CD4-positive, alpha-beta T cell (primary cell): ENCODE data around the gene LIPN. TPM values are rescaled to one million over a fixed set of nuclear protein-coding genes. Genes with fewer than 3 reads are reported as not detected.

Experiments
- ATAC-seq: fragments of 200-7000 bp; cut with Tn5 transposase; one replicate; pipeline ENCODE4 v1.10.0; 2022; ENCODE audit warnings: mild to moderate bottlenecking; ENCODE audit not compliant: poor library complexity
- CTCF ChIA-PET: fragments of 350-600 bp; sonication (Branson Sonifier 250); formaldehyde crosslinking; loops from one replicate; lab custom pipeline; 2021; ENCODE audit warnings: antibody characterized with exemption, inconsistent platforms; lab: Charles Lee
- POLR2A ChIA-PET: fragments of 350-600 bp; sonication (Branson Sonifier 250); formaldehyde crosslinking; loops from one replicate; lab custom pipeline; 2021; ENCODE audit warnings: antibody characterized with exemption, inconsistent platforms; lab: Charles Lee
- DNase-seq, 14 experiments: peaks; one replicate each; pipeline ENCODE4 v3.0.0-alpha.2; 2013 to 2020; ENCODE audit warnings: mixed read lengths in 2 of 14
- H3K27ac ChIP-seq, 2 donors: one replicate each; pipeline versions ENCODE4 v1.5.1 to v1.7.0; 2013; ENCODE audit warnings: low read length in 2 of 2, low read depth in 1 of 2, mild to moderate bottlenecking in 1 of 2
- H3K27me3 ChIP-seq, 2 experiments: 1 replicate in 1 of 2; 2 replicates in 1 of 2; pipeline versions ENCODE4 v1.6.1 to v1.7.0; 2013; ENCODE audit warnings: low read length in 2 of 2, control low read depth in 1 of 2, mild to moderate bottlenecking in 1 of 2, moderate library complexity in 1 of 2; ENCODE audit not compliant: insufficient read depth in 2 of 2, control insufficient read depth in 1 of 2
- H3K36me3 ChIP-seq: one replicate; pipeline ENCODE4 v1.6.1; 2013; ENCODE audit warnings: low read length, control low read depth; ENCODE audit not compliant: insufficient read depth
- H3K4me1 ChIP-seq: one replicate; pipeline ENCODE4 v1.6.1; 2013; ENCODE audit warnings: low read length, control low read depth; ENCODE audit not compliant: insufficient read depth
- H3K4me3 ChIP-seq: one replicate; pipeline ENCODE4 v1.5.1; 2013; ENCODE audit warnings: mild to moderate bottlenecking, low read length, moderate library complexity
- H3K9me3 ChIP-seq, 2 experiments: 1 replicate in 1 of 2; 2 replicates in 1 of 2; pipeline versions ENCODE4 v1.6.1 to v1.7.0; 2013; ENCODE audit warnings: low read length in 2 of 2, mild to moderate bottlenecking in 2 of 2, control low read depth in 1 of 2, moderate library complexity in 1 of 2; ENCODE audit not compliant: control insufficient read depth in 1 of 2, insufficient read depth in 1 of 2
- H3K27ac Mint-ChIP-seq: one replicate; pipeline ENCODE4 v1.8.0; 2020; ENCODE audit warnings: mixed read lengths
- H3K27me3 Mint-ChIP-seq: one replicate; pipeline ENCODE4 v1.8.0; 2021; ENCODE audit warnings: mixed read lengths
- H3K36me3 Mint-ChIP-seq: one replicate; pipeline ENCODE4 v1.8.0; 2021; ENCODE audit warnings: low read depth, mixed read lengths
- H3K4me1 Mint-ChIP-seq: one replicate; pipeline ENCODE4 v1.8.0; 2021; ENCODE audit warnings: low read depth, mixed read lengths
- H3K4me3 Mint-ChIP-seq: one replicate; pipeline ENCODE4 v1.8.0; 2020; ENCODE audit warnings: mild to moderate bottlenecking, mixed read lengths
- H3K9me3 Mint-ChIP-seq: one replicate; pipeline ENCODE4 v1.8.0; 2020; ENCODE audit warnings: mixed read lengths
- intact Hi-C, 2 experiments: fragments of 100-400 bp; cut with DNase I in 1 of 2; cut with micrococcal nuclease in 1 of 2; formaldehyde crosslinking; loops; one replicate each; pipeline versions ENCODE4 v1.15.1 to v1.9.0; 2023 to 2025; cut with DNase I, micrococcal nuclease
- total RNA-seq, 174 experiments: library from RNA in 2 of 174; stranded (reverse) in 2 of 174; gene quantifications; one replicate each; pipeline ENCODE4 v1.2.3 and lab custom pipeline; 2021 to 2026
- TF ChIP-seq, protein P1 (sequence below): fragments of 200-600 bp; IDR thresholded peaks from one replicate; pipeline ENCODE4 v1.8.0; 2022; ENCODE audit warnings: antibody characterized with exemption, mild to moderate bottlenecking

The LIPN gene
- total RNA-seq, 2 experiments from 2014 or later = not detected

DNA sequence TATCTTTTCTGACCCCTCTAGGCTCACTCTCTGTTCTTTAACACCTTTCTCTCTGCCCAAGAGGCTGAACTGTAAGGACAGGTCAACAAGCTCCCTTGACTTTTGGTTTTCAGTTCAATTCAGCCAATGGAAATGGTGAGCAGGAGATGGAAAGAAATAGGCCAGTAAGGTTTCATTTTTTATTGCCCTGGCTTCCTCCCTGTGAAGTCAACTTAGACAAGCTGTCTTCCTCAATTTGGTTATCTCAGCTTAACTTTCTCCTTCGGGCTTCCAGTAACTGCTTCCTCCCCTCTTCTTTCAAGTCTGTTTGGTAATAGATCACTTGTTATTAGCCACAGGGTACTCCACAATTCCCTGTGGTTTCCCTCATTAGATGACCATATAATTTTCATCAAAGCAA lies 34.0 kb upstream of the LIPN start:
- Histone ChIP-seq H3K9me3 (peaks cover 0 to 3% of the 10 kb centered on the region in 2 experiments), H3K27ac (no peak overlapping the region), H3K4me1 (no peaks in the 10 kb centered on the region), H3K4me3 (no peak overlapping the region), H3K27me3 (no peaks in the 10 kb centered on the region), H3K36me3 (no peaks in the 10 kb centered on the region)
- TF ChIP-seq, protein P1, sequence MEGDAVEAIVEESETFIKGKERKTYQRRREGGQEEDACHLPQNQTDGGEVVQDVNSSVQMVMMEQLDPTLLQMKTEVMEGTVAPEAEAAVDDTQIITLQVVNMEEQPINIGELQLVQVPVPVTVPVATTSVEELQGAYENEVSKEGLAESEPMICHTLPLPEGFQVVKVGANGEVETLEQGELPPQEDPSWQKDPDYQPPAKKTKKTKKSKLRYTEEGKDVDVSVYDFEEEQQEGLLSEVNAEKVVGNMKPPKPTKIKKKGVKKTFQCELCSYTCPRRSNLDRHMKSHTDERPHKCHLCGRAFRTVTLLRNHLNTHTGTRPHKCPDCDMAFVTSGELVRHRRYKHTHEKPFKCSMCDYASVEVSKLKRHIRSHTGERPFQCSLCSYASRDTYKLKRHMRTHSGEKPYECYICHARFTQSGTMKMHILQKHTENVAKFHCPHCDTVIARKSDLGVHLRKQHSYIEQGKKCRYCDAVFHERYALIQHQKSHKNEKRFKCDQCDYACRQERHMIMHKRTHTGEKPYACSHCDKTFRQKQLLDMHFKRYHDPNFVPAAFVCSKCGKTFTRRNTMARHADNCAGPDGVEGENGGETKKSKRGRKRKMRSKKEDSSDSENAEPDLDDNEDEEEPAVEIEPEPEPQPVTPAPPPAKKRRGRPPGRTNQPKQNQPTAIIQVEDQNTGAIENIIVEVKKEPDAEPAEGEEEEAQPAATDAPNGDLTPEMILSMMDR = no peak
- no peaks in the 10 kb centered on the region for H3K9me3 Mint-ChIP-seq
- no peak for ATAC-seq
- POLR2A ChIA-PET = no interaction called here
- H3K36me3 Mint-ChIP-seq = no peaks in the 10 kb centered on the region
- H3K4me3 Mint-ChIP-seq = no peak overlapping the region
- CTCF ChIA-PET = no interaction called here
- intact Hi-C loops = no loop called here
- DNase-seq = no peak
- H3K27me3 Mint-ChIP-seq = peaks cover 4% of the 10 kb centered on the region
- H3K4me1 Mint-ChIP-seq = no peaks in the 10 kb centered on the region
- H3K27ac Mint-ChIP-seq = no peak overlapping the region

DNA sequence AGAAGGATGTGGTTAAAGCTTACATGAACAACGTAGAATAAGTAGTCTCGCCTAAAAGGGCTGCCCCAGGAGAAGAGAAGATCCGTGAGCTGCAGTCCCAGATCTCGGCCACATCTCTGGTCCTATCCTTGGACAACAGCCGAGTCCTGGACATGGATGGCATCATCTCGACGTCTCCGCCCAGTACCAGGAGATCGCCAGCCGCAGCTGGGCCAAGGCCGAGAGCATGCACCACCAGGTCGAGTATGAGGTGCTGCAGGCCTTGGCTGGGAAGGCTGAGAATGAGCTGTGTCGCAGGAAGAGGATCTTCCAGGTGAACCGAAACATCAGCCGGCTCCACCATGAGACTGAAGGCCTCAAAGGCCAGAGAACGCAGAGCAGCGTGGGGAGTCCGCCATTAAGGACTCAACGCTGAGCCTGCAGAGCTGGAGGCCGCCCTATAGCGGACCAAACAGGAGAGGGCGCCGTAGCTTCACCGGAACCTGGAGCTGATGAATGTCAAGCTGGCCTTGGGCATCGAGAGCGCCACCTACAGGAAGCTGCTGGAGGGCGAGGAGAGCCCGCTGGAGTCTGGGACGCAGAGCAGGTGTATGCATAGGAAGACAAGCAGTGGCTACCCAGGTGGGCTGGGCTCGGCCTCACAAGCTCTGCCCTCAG lies 31.6 kb upstream of the LIPN start:
- TF ChIP-seq, protein P1 = no peak
- Mint-ChIP-seq H3K4me3 (no peak overlapping the region), H3K4me1 (no peaks in the 10 kb centered on the region), H3K36me3 (no peaks in the 10 kb centered on the region), H3K9me3 (no peaks in the 10 kb centered on the region), H3K27me3 (no peaks in the 10 kb centered on the region), H3K27ac (no peak overlapping the region)
- H3K27ac ChIP-seq = no peak overlapping the region
- peaks cover 0 to 3% of the 10 kb centered on the region in 2 experiments for H3K9me3 ChIP-seq
- no peaks in the 10 kb centered on the region for H3K4me1 ChIP-seq
- intact Hi-C loops = no loop called here
- no peaks in the 10 kb centered on the region for H3K27me3 ChIP-seq
- DNase-seq (peak in 4 of 14 experiments; percentile 2 to 39 (median 18)), ATAC-seq (no peak)
- ChIA-PET POLR2A (no interaction called here), CTCF (no interaction called here)
- no peaks in the 10 kb centered on the region for H3K36me3 ChIP-seq
- H3K4me3 ChIP-seq = no peak overlapping the region

DNA sequence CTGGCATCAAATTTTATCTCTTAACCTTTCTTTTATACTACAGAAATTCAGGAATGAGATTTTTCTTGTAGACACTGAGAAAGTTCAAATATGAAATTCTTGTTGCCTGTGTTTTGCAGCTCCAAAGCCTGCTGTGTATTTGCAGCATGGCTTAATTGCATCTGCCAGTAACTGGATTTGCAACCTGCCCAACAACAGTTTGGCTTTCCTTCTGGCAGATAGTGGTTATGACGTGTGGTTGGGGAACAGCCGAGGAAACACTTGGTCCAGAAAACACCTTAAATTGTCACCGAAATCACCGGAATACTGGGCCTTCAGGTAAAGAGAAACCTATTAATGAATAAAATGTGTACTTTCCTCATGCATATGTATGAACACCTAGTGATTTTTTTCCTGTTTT lies 29.0 kb upstream of the LIPN start:
- intact Hi-C loops = no loop called here
- no peak for ATAC-seq
- no peaks in the 10 kb centered on the region for H3K4me1 Mint-ChIP-seq
- Histone ChIP-seq H3K36me3 (no peaks in the 10 kb centered on the region), H3K4me3 (no peak overlapping the region), H3K4me1 (no peaks in the 10 kb centered on the region), H3K27me3 (no peaks in the 10 kb centered on the region), H3K9me3 (peaks cover 0 to 3% of the 10 kb centered on the region in 2 experiments), H3K27ac (no peak overlapping the region)
- no peaks in the 10 kb centered on the region for H3K9me3 Mint-ChIP-seq
- POLR2A ChIA-PET = no interaction called here
- TF ChIP-seq, protein P1 = no peak
- no peak overlapping the region for H3K4me3 Mint-ChIP-seq
- no peak overlapping the region for H3K27ac Mint-ChIP-seq
- H3K27me3 Mint-ChIP-seq = no peaks in the 10 kb centered on the region
- CTCF ChIA-PET = no interaction called here
- no peak for DNase-seq
- no peaks in the 10 kb centered on the region for H3K36me3 Mint-ChIP-seq
